Endothelial cell of umbilical vein (primary cell): ENCODE data around the gene SYT11. TPM values are rescaled to one million over a fixed set of nuclear protein-coding genes. Genes with fewer than 3 reads are reported as not detected.

Experiments
- BruUV-seq: library from RNA; stranded (reverse); fragments of 400-500 nt; replicated peaks from 2 replicates; lab custom pipeline; 2021; lab: Mats Ljungman, UMichigan
- CTCF ChIA-PET: fragments of 300-600, 350-600 bp; sonication (Branson Sonifier 250); formaldehyde crosslinking; loops from one replicate; lab custom pipeline; 2021; ENCODE audit warnings: antibody characterized with exemption, inconsistent platforms; lab: Charles Lee
- POLR2A ChIA-PET: fragments of 300-600, 350-600 bp; sonication (Branson Sonifier 250); formaldehyde crosslinking; loops from one replicate; lab custom pipeline; 2021; ENCODE audit warnings: antibody characterized with exemption, inconsistent platforms; lab: Charles Lee
- DNase-seq: peaks from one replicate; pipeline ENCODE4 v3.0.0-alpha.2; 2011; ENCODE audit warnings: low read depth, low spot score
- FAIRE-seq: peaks from 2 replicates; lab custom pipeline; 2011; peaks lifted over from hg19 to GRCh38; lab: Jason Lieb, UNC
- H2AFZ ChIP-seq: 2 replicates; pipeline ENCODE4 v1.6.0; 2012; ENCODE audit warnings: low read depth, low read length, control low read depth, inconsistent platforms
- H3K27ac ChIP-seq: 2 replicates; pipeline ENCODE4 v1.5.1; 2011; ENCODE audit warnings: low read depth, mild to moderate bottlenecking, control low read depth, low read length, moderate library complexity; ENCODE audit not compliant: insufficient read depth
- H3K27me3 ChIP-seq, 2 experiments: 2 replicates each; pipeline versions ENCODE4 v1.6.0 to v1.6.1; 2011; ENCODE audit warnings: low read length in 2 of 2, mixed read lengths in 1 of 2; ENCODE audit not compliant: control insufficient read depth in 2 of 2, insufficient read depth in 2 of 2
- H3K36me3 ChIP-seq, 2 experiments: 2 replicates in 1 of 2; 3 replicates in 1 of 2; pipeline ENCODE4 v1.5.1; 2011; ENCODE audit warnings: low read length in 2 of 2, mild to moderate bottlenecking in 1 of 2, moderate library complexity in 1 of 2; ENCODE audit not compliant: control insufficient read depth in 2 of 2, insufficient read depth in 2 of 2; ENCODE audit errors: extremely low read depth in 1 of 2
- H3K4me1 ChIP-seq: 3 replicates; pipeline ENCODE4 v1.5.1; 2011; ENCODE audit warnings: mild to moderate bottlenecking, low read length; ENCODE audit not compliant: control insufficient read depth, insufficient read depth; ENCODE audit errors: extremely low read depth
- H3K4me2 ChIP-seq: 2 replicates; pipeline ENCODE4 v1.6.1; 2011; ENCODE audit warnings: low read length, control low read depth, mixed read lengths; ENCODE audit not compliant: insufficient read depth
- H3K4me3 ChIP-seq, 3 experiments: fragments of 200-600 bp in 1 of 3; sonication (generic), shearing (Covaris generic) in 1 of 3; replicated peaks in 1 of 3; 2 replicates each; pipeline ENCODE4 v1.5.1; 2011 to 2016; ENCODE audit warnings: control low read depth in 3 of 3, low read length in 3 of 3, mild to moderate bottlenecking in 2 of 3, inconsistent platforms in 1 of 3, low read depth in 1 of 3, moderate library complexity in 1 of 3; ENCODE audit not compliant: insufficient read depth in 1 of 3
- H3K79me2 ChIP-seq: 2 replicates; pipeline ENCODE4 v1.6.0; 2012; ENCODE audit warnings: low read length, inconsistent platforms; ENCODE audit not compliant: control insufficient read depth, insufficient read depth
- H3K9ac ChIP-seq: replicated peaks from 2 replicates; pipeline ENCODE3; 2011; ENCODE audit warnings: low read length, control low read depth; ENCODE audit not compliant: insufficient read depth; ENCODE audit errors: extremely low read depth
- H3K9me1 ChIP-seq: replicated peaks from 3 replicates; pipeline ENCODE4 v1.6.0; 2011; ENCODE audit warnings: mild to moderate bottlenecking, low read length; ENCODE audit not compliant: control insufficient read depth, insufficient read depth; ENCODE audit errors: extremely low read depth
- H3K9me3 ChIP-seq: replicated peaks from 2 replicates; pipeline ENCODE4 v1.5.1; 2012; ENCODE audit warnings: low read length, inconsistent platforms; ENCODE audit not compliant: control insufficient read depth, insufficient read depth
- H4K20me1 ChIP-seq: replicated peaks from 2 replicates; pipeline ENCODE3; 2011; ENCODE audit warnings: mild to moderate bottlenecking, low read length; ENCODE audit not compliant: control insufficient read depth, insufficient read depth; ENCODE audit errors: extremely low read depth
- EZH2 ChIP-seq: IDR thresholded peaks from 2 replicates; pipeline ENCODE4 v1.6.1; 2012; ENCODE audit warnings: borderline replicate concordance, low read depth, mild to moderate bottlenecking, moderate library complexity, low read length, inconsistent platforms; ENCODE audit not compliant: severe bottlenecking
- FOS ChIP-seq: IDR thresholded peaks from 2 replicates; pipeline ENCODE4 v1.6.1; 2011; ENCODE audit warnings: mild to moderate bottlenecking, low read length, moderate library complexity, borderline replicate concordance; ENCODE audit not compliant: insufficient read depth
- GATA2 ChIP-seq: IDR thresholded peaks from 2 replicates; pipeline ENCODE4 v1.7.0; 2011; ENCODE audit warnings: low read depth, mild to moderate bottlenecking, moderate library complexity, mixed read lengths, low read length; ENCODE audit not compliant: insufficient read length, insufficient read depth
- JUN ChIP-seq: IDR thresholded peaks from 2 replicates; pipeline ENCODE4 v1.6.1; 2011; ENCODE audit warnings: borderline replicate concordance, low read depth; ENCODE audit not compliant: insufficient read length, insufficient read depth
- MAX ChIP-seq: IDR thresholded peaks from 2 replicates; pipeline ENCODE4 v1.6.1; 2011; ENCODE audit not compliant: insufficient read depth, insufficient read length
- MYC ChIP-seq: IDR thresholded peaks from one replicate; pipeline ENCODE4 v1.6.1; 2011; ENCODE audit warnings: mild to moderate bottlenecking, low read depth, low read length
- POLR2A ChIP-seq: IDR thresholded peaks from 2 replicates; pipeline ENCODE4 v1.6.1; 2012; ENCODE audit warnings: low read depth, mild to moderate bottlenecking, control low read depth, low read length
- POLR2AphosphoS5 ChIP-seq: IDR thresholded peaks from 2 replicates; pipeline ENCODE4 v1.6.1; 2012; ENCODE audit warnings: low read depth, mild to moderate bottlenecking, control low read depth, low read length, moderate library complexity; ENCODE audit not compliant: insufficient read depth
- dilution Hi-C: fragments of 300-500 bp; cut with MboI; formaldehyde crosslinking; loops from one replicate; pipeline ENCODE4 v1.15.0; 2019; ENCODE audit warnings: low sequenced_read_pairs; ENCODE audit not compliant: extremely low pct_ligation_motif_present
- intact Hi-C: fragments of 100-400 bp; cut with micrococcal nuclease; formaldehyde crosslinking; loops from one replicate; pipeline ENCODE4 v1.10.0; 2022
- polyA plus RNA-seq, 4 experiments: library from polyadenylated mRNA; depleted of rRNA in 3 of 4; stranded (reverse) in 3 of 4; unstranded in 1 of 4; fragments of >200 nt; gene quantifications; 2 replicates each; pipeline versions ENCODE4 v1.2.1 to v1.2.3, GENCODE V29; 2011 to 2012; ENCODE audit warnings: missing spikeins in 1 of 4
- total RNA-seq: library from RNA; stranded (reverse); gene quantifications from 2 replicates; pipeline ENCODE4 v1.2.3, GENCODE V29; 2021
- TF ChIP-seq, protein P1 (sequence below), 2 donors: IDR thresholded peaks; 1 replicate in 1 of 2; 2 replicates in 1 of 2; pipeline ENCODE4 v1.5.1; 2011; ENCODE audit warnings: low read length in 2 of 2, mild to moderate bottlenecking in 2 of 2, moderate library complexity in 2 of 2, control low read depth in 1 of 2, inconsistent platforms in 1 of 2, low read depth in 1 of 2; ENCODE audit not compliant: insufficient read depth in 1 of 2; ENCODE audit errors: extremely low read depth in 1 of 2

SYT11 gene
- total and polyA plus RNA-seq, 2 donors (not counting 3 experiments of a cell fraction or from before 2014, with no cell fraction given): 28.2 to 36.5 TPM

GRCh38 chr1:155898888-155899287, 39.5 kb downstream of the SYT11 start:
- no peak for TF ChIP-seq POLR2A
- TF ChIP-seq MYC: no peak
- TF ChIP-seq MAX: no peak
- TF ChIP-seq EZH2: no peak
- TF ChIP-seq FOS: no peak
- no peak for TF ChIP-seq JUN
- TF ChIP-seq GATA2: no peak
- TF ChIP-seq, protein P1, sequence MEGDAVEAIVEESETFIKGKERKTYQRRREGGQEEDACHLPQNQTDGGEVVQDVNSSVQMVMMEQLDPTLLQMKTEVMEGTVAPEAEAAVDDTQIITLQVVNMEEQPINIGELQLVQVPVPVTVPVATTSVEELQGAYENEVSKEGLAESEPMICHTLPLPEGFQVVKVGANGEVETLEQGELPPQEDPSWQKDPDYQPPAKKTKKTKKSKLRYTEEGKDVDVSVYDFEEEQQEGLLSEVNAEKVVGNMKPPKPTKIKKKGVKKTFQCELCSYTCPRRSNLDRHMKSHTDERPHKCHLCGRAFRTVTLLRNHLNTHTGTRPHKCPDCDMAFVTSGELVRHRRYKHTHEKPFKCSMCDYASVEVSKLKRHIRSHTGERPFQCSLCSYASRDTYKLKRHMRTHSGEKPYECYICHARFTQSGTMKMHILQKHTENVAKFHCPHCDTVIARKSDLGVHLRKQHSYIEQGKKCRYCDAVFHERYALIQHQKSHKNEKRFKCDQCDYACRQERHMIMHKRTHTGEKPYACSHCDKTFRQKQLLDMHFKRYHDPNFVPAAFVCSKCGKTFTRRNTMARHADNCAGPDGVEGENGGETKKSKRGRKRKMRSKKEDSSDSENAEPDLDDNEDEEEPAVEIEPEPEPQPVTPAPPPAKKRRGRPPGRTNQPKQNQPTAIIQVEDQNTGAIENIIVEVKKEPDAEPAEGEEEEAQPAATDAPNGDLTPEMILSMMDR (IDR thresholded peaks at IDR 0.05; ENCODE audit: extremely low read depth in 1 of 2, insufficient read depth in 1 of 2, low read depth in 1 of 2, low read length in 2 of 2): no peak
- TF ChIP-seq POLR2AphosphoS5: no peak
- intact Hi-C loops (no loop called here), dilution Hi-C loops (no loop called here)
- Histone ChIP-seq H3K27me3 (no peaks in the 10 kb centered on the region), H3K4me1 (peaks cover 7% of the 10 kb centered on the region), H3K27ac (no peak overlapping the region), H3K9me3 (no peaks in the 10 kb centered on the region), H3K36me3 (peaks cover 20 to 32% of the 10 kb centered on the region in 2 experiments), H4K20me1 (no peaks in the 10 kb centered on the region), H2AFZ (no peak overlapping the region), H3K9me1 (no peaks in the 10 kb centered on the region), H3K4me2 (no peak overlapping the region), H3K79me2 (no peaks in the 10 kb centered on the region), H3K9ac (no peak overlapping the region), H3K4me3 (no peak overlapping the region)
- DNase-seq (no peak), FAIRE-seq (no peak)
- no TSS peak for BruUV-seq
- ChIA-PET POLR2A (interaction anchor here (0.6 kb wide), 1 partner anchor 10 kb away, joined by 4 read pairs; no protein-coding TSS in a partner anchor), CTCF (no interaction called here)
